Endothelial cell of umbilical vein (primary cell): ENCODE results near the gene UBE2D2. TPM values are rescaled to one million over a fixed set of nuclear protein-coding genes. Genes with fewer than 3 reads are reported as not detected.

Experiments used
- BruUV-seq: library from RNA; stranded (reverse); fragments of 400-500 nt; replicated peaks from 2 replicates; lab custom pipeline; 2021; lab: Mats Ljungman, UMichigan
- CTCF ChIA-PET: fragments of 300-600, 350-600 bp; sonication (Branson Sonifier 250); formaldehyde crosslinking; loops from one replicate; lab custom pipeline; 2021; ENCODE audit warnings: antibody characterized with exemption, inconsistent platforms; lab: Charles Lee
- POLR2A ChIA-PET: fragments of 300-600, 350-600 bp; sonication (Branson Sonifier 250); formaldehyde crosslinking; loops from one replicate; lab custom pipeline; 2021; ENCODE audit warnings: antibody characterized with exemption, inconsistent platforms; lab: Charles Lee
- DNase-seq: peaks from one replicate; pipeline ENCODE4 v3.0.0-alpha.2; 2011; ENCODE audit warnings: low read depth, low spot score
- FAIRE-seq: peaks from 2 replicates; lab custom pipeline; 2011; peaks lifted over from hg19 to GRCh38; lab: Jason Lieb, UNC
- H2AFZ ChIP-seq: 2 replicates; pipeline ENCODE4 v1.6.0; 2012; ENCODE audit warnings: low read depth, low read length, control low read depth, inconsistent platforms
- H3K27ac ChIP-seq: 2 replicates; pipeline ENCODE4 v1.5.1; 2011; ENCODE audit warnings: low read depth, mild to moderate bottlenecking, control low read depth, low read length, moderate library complexity; ENCODE audit not compliant: insufficient read depth
- H3K27me3 ChIP-seq, 2 experiments: 2 replicates each; pipeline versions ENCODE4 v1.6.0 to v1.6.1; 2011; ENCODE audit warnings: low read length in 2 of 2, mixed read lengths in 1 of 2; ENCODE audit not compliant: control insufficient read depth in 2 of 2, insufficient read depth in 2 of 2
- H3K36me3 ChIP-seq, 2 experiments: 2 replicates in 1 of 2; 3 replicates in 1 of 2; pipeline ENCODE4 v1.5.1; 2011; ENCODE audit warnings: low read length in 2 of 2, mild to moderate bottlenecking in 1 of 2, moderate library complexity in 1 of 2; ENCODE audit not compliant: control insufficient read depth in 2 of 2, insufficient read depth in 2 of 2; ENCODE audit errors: extremely low read depth in 1 of 2
- H3K4me1 ChIP-seq: 3 replicates; pipeline ENCODE4 v1.5.1; 2011; ENCODE audit warnings: mild to moderate bottlenecking, low read length; ENCODE audit not compliant: control insufficient read depth, insufficient read depth; ENCODE audit errors: extremely low read depth
- H3K4me2 ChIP-seq: 2 replicates; pipeline ENCODE4 v1.6.1; 2011; ENCODE audit warnings: low read length, control low read depth, mixed read lengths; ENCODE audit not compliant: insufficient read depth
- H3K4me3 ChIP-seq, 3 experiments: fragments of 200-600 bp in 1 of 3; sonication (generic), shearing (Covaris generic) in 1 of 3; replicated peaks in 1 of 3; 2 replicates each; pipeline ENCODE4 v1.5.1; 2011 to 2016; ENCODE audit warnings: control low read depth in 3 of 3, low read length in 3 of 3, mild to moderate bottlenecking in 2 of 3, inconsistent platforms in 1 of 3, low read depth in 1 of 3, moderate library complexity in 1 of 3; ENCODE audit not compliant: insufficient read depth in 1 of 3
- H3K79me2 ChIP-seq: 2 replicates; pipeline ENCODE4 v1.6.0; 2012; ENCODE audit warnings: low read length, inconsistent platforms; ENCODE audit not compliant: control insufficient read depth, insufficient read depth
- H3K9ac ChIP-seq: replicated peaks from 2 replicates; pipeline ENCODE3; 2011; ENCODE audit warnings: low read length, control low read depth; ENCODE audit not compliant: insufficient read depth; ENCODE audit errors: extremely low read depth
- H3K9me1 ChIP-seq: replicated peaks from 3 replicates; pipeline ENCODE4 v1.6.0; 2011; ENCODE audit warnings: mild to moderate bottlenecking, low read length; ENCODE audit not compliant: control insufficient read depth, insufficient read depth; ENCODE audit errors: extremely low read depth
- H3K9me3 ChIP-seq: replicated peaks from 2 replicates; pipeline ENCODE4 v1.5.1; 2012; ENCODE audit warnings: low read length, inconsistent platforms; ENCODE audit not compliant: control insufficient read depth, insufficient read depth
- H4K20me1 ChIP-seq: replicated peaks from 2 replicates; pipeline ENCODE3; 2011; ENCODE audit warnings: mild to moderate bottlenecking, low read length; ENCODE audit not compliant: control insufficient read depth, insufficient read depth; ENCODE audit errors: extremely low read depth
- EZH2 ChIP-seq: IDR thresholded peaks from 2 replicates; pipeline ENCODE4 v1.6.1; 2012; ENCODE audit warnings: borderline replicate concordance, low read depth, mild to moderate bottlenecking, moderate library complexity, low read length, inconsistent platforms; ENCODE audit not compliant: severe bottlenecking
- FOS ChIP-seq: IDR thresholded peaks from 2 replicates; pipeline ENCODE4 v1.6.1; 2011; ENCODE audit warnings: mild to moderate bottlenecking, low read length, moderate library complexity, borderline replicate concordance; ENCODE audit not compliant: insufficient read depth
- POLR2A ChIP-seq: IDR thresholded peaks from 2 replicates; pipeline ENCODE4 v1.6.1; 2012; ENCODE audit warnings: low read depth, mild to moderate bottlenecking, control low read depth, low read length
- POLR2AphosphoS5 ChIP-seq: IDR thresholded peaks from 2 replicates; pipeline ENCODE4 v1.6.1; 2012; ENCODE audit warnings: low read depth, mild to moderate bottlenecking, control low read depth, low read length, moderate library complexity; ENCODE audit not compliant: insufficient read depth
- dilution Hi-C: fragments of 300-500 bp; cut with MboI; formaldehyde crosslinking; loops from one replicate; pipeline ENCODE4 v1.15.0; 2019; ENCODE audit warnings: low sequenced_read_pairs; ENCODE audit not compliant: extremely low pct_ligation_motif_present
- intact Hi-C: fragments of 100-400 bp; cut with micrococcal nuclease; formaldehyde crosslinking; loops from one replicate; pipeline ENCODE4 v1.10.0; 2022
- polyA plus RNA-seq, 4 experiments: library from polyadenylated mRNA; depleted of rRNA in 3 of 4; stranded (reverse) in 3 of 4; unstranded in 1 of 4; fragments of >200 nt; gene quantifications; 2 replicates each; pipeline versions ENCODE4 v1.2.1 to v1.2.3, GENCODE V29; 2011 to 2012; ENCODE audit warnings: missing spikeins in 1 of 4
- total RNA-seq: library from RNA; stranded (reverse); gene quantifications from 2 replicates; pipeline ENCODE4 v1.2.3, GENCODE V29; 2021

Gene UBE2D2
- total and polyA plus RNA-seq, 2 donors (not counting 3 experiments of a cell fraction or from before 2014, with no cell fraction given), result 45.0 to 156 TPM

DNA sequence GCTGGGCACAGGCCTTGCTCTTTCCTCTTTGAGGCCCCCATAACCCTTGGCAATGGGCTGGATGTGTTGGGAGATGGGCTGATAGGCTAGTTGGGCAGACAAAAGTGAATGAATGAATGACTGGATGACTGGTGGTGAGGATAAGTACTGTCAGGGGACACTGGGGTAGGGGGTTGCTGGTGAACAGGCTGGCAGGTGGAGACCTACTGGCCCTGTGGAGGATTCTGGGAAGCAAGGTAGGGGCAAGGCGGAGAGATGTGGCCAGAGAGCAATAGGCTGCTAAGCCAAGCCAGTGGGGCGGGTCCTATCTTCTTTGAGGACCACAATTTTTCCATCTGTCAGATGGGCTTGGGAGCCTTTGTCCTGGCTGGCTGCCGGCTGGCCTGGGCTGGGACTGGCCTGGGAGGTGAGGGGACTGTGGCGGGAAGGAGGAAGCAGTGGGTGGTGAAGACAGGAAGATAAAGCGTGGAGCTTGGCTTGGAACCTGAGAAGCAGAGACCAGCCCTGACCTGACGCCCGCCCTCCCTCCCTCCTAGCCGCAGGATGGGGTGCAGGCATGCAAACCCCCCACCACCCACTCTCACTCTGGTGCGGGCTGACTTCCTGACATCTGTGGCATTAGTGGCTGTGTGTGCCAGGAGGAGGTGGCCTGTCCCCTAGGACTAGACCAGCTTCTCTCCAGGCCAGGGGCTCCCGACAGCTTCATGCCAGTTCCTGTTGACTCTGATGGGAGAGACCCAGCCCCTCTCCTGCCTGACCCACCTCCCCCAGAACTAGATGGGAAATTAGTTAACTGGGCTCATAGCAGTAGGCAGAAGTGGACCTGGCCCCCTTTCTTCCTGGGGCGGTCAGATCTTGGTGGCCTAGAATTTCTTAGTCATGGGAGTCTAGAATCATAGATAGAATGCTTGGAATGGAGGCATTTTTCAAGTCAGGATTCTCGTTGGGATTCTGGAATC is 96.5 kb downstream of the UBE2D2 start:
- FAIRE-seq, result peak; percentile 18
- H3K4me1 ChIP-seq, result peaks cover 36% of the 10 kb centered on the region
- H4K20me1 ChIP-seq, result no peaks in the 10 kb centered on the region
- no TSS peak for BruUV-seq
- no peaks in the 10 kb centered on the region for H3K9me3 ChIP-seq
- H3K9ac ChIP-seq, result no peak overlapping the region
- DNase-seq, result no peak
- H3K4me2 ChIP-seq, result no peak overlapping the region
- POLR2A ChIA-PET, result no interaction called here
- H3K27ac ChIP-seq, result no peak overlapping the region
- H3K9me1 ChIP-seq, result no peaks in the 10 kb centered on the region
- no peaks in the 10 kb centered on the region for H3K36me3 ChIP-seq
- dilution Hi-C loops, result no loop called here
- no peak overlapping the region for H2AFZ ChIP-seq
- intact Hi-C loops, result no loop called here
- CTCF ChIA-PET, result interaction anchor here (0.8 to 5.4 kb wide), 7 partner anchors 9 to 118 kb away, joined by 3 to 33 read pairs (median 4); partner anchors contain the start of gene CXXC5
- H3K27me3 ChIP-seq, result no peaks in the 10 kb centered on the region
- no peak overlapping the region for H3K4me3 ChIP-seq
- TF ChIP-seq EZH2, result no peak
- TF ChIP-seq POLR2AphosphoS5, result no peak
- no peaks in the 10 kb centered on the region for H3K79me2 ChIP-seq

DNA sequence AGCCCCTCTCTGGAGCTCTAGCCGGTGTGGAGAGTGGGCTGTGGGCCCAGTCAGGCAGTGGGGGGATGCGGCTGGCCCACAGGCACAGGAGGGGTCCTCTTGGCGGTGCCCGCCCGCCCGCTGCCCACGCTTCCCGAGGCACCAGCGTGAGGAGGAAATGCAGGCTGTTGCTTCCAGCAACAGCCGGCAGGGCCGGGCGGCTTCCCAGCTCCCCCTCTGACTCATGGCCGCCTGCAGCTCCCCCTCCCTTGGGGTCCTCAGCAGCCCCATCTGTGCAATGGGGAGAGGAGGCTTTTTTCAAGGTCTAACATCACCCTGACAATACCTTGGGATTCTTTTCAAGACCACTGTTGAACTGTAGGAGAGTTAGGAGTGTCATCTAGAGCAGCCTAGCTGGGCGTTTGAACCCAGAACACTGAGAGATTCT is 97.4 kb downstream of the UBE2D2 start:
- no peak overlapping the region for H3K27ac ChIP-seq
- ChIA-PET POLR2A (interaction anchor here (0.6 kb wide), 1 partner anchor 21 kb away, joined by 7 read pairs; no protein-coding TSS in a partner anchor), CTCF (interaction anchor here (0.8 to 5.4 kb wide), 5 partner anchors 10 to 107 kb away, joined by 3 to 33 read pairs (median 6); partner anchors contain the start of gene CXXC5)
- TF ChIP-seq POLR2A (no peak), FOS (peak; percentile 43)
- H3K9me3 ChIP-seq, result no peaks in the 10 kb centered on the region
- intact Hi-C loops, result no loop called here
- no peaks in the 10 kb centered on the region for H3K27me3 ChIP-seq
- no peaks in the 10 kb centered on the region for H4K20me1 ChIP-seq
- peaks cover 36% of the 10 kb centered on the region for H3K4me1 ChIP-seq
- no peak overlapping the region for H3K9ac ChIP-seq
- no peak overlapping the region for H3K4me3 ChIP-seq
- no peaks in the 10 kb centered on the region for H3K79me2 ChIP-seq
- no peaks in the 10 kb centered on the region for H3K36me3 ChIP-seq
- FAIRE-seq (no peak), DNase-seq (peak; percentile 59)
- H2AFZ ChIP-seq, result peak overlapping the region; percentile 1
- no peak overlapping the region for H3K4me2 ChIP-seq
- dilution Hi-C loops, result no loop called here
- BruUV-seq, result no TSS peak
- H3K9me1 ChIP-seq, result no peaks in the 10 kb centered on the region
